HK-2 (cell line): ENCODE results near the gene HSCB.
A peak's percentile ranks its signal among the peaks of the same experiment; 100 is the strongest.
"Not testable (repeated sequence)": the region's sequence is repeated elsewhere in the genome, so short reads cannot be mapped to it uniquely, and the experiment has no call there.

Source experiments
- DNase-seq: peaks from one replicate; pipeline ENCODE4 v3.0.0-alpha.2; 2018; ENCODE audit not compliant: unreplicated experiment

Gene HSCB

DNA sequence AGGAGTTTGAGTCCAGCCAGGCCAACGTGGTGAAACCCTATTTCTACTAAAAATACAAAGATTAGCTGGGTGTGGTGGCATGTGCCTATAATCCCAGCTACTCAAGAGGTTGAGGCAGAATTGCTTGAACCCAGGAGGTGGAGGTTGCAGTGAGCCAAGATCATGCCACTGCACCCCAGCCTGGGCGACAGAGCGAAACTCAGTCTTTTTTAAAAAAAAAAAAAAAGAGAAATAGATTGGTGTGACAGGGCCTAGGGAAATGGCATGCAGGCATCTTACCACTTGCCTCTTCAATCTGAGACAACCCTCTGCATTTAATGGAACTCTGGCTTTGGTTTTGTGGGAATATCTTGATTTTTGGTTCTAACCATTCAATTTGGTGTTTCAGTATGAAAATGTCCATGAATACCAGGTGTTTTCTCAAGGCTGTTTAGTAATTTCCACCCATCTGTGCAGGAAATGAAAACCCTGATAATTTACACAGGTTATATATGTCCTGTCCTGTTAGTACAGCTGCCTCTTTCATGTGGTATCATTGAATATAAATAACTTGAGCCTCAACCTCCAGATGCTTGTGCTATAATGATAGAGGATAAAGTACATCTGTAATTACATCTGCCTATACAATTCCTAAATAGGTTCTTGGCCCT is 50.1 kb downstream of the HSCB start:
- no peak for DNase-seq

DNA sequence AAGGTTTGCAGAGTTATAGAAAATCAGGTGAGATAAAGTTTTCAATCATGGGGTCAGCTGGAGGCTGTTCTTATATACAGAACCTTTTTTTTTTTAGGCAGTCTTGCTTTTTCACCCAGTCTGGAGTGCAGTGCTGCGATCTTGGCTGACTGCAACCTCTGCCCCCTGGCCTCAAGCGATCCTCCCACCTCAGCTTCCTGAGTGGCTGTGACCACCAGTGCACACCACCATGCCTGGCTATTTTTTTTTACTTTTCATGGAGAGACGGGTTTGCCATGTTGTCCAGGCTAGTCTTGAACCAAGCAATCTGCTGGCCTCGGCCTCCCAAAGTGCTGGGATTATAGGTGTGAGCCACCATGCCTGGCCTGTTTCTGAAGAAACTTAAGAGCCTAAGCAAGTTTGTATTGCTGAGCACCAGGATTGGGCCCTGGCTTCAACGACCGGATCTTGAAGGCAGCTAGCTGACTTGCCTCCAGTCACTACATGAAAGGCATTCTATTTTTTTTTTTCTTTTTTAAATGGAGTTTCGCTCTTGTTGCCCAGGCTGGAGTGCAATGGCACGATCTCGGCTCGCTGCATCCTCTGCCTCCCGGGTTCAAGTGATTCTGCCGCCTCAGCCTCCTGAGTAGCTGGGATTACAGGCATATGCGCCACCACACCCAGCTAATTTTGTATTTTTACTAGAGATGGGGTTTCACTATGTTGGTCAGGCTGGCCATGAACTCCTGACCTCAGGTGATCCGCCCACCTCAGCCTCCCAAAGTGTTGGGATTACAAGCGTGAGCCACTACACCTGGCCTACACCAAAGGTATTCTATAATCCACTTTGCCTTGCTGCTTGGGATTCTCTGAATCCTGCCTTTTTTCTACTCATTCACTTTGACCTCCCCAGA is 50.9 kb downstream of the HSCB start:
- DNase-seq, result no peak

DNA sequence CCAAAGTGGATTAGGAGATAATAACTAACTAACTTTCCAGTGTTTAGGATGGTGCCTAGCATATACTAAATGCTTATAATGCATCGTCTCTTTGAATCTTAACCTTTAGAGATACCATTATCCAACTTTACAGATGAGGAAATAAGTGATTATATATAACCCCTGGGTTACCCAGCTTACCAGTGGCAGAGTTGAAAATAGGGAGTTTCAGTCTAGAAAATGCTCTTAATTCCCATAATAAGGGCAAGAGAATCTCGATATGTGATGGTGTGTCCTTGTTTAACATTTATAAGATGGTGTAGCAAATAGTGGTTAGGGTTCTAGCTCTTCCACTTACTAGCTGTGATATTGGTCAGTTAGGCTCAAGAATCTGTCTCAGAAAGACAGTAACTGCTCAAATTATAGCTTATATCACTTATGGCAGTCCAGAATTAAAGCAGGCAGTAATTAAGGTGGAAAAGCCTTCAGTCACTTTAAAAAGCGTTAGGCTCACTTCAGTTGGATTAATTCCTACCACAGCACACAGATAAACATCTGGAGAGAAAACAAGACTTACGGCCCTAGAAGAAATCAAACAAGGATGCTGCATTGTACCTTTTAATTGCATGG is 52.2 kb downstream of the HSCB start:
- no peak for DNase-seq

DNA sequence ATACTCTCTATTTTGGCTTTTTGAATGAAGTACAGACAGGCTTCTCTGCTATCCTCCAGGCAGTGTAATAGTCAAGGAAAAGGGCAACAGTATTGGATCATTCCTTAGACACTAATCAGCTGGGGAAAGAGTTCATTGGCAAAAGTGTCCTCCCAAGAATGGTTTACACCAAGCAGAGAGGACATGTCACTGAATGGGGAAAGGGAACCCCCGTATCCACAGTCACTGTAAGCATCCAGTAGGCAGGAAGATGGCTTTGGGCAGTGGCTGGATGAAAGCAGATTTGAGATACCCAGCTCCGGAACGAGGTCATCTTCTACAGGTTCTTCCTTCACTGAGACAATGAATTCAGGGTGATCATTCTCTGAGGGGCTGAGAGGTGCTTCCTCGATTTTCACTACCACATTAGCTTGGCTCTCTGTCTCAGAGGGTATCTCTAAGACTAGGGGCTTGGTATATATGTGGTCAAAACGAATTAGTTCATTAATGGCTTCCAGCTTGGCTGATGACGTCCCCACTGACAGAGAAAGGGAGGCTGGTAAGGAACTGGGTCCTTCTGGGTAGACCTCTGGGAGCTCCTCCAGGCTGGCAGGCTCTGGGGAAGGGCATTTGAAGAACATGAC is 53.3 kb downstream of the HSCB start:
- DNase-seq, result no peak

DNA sequence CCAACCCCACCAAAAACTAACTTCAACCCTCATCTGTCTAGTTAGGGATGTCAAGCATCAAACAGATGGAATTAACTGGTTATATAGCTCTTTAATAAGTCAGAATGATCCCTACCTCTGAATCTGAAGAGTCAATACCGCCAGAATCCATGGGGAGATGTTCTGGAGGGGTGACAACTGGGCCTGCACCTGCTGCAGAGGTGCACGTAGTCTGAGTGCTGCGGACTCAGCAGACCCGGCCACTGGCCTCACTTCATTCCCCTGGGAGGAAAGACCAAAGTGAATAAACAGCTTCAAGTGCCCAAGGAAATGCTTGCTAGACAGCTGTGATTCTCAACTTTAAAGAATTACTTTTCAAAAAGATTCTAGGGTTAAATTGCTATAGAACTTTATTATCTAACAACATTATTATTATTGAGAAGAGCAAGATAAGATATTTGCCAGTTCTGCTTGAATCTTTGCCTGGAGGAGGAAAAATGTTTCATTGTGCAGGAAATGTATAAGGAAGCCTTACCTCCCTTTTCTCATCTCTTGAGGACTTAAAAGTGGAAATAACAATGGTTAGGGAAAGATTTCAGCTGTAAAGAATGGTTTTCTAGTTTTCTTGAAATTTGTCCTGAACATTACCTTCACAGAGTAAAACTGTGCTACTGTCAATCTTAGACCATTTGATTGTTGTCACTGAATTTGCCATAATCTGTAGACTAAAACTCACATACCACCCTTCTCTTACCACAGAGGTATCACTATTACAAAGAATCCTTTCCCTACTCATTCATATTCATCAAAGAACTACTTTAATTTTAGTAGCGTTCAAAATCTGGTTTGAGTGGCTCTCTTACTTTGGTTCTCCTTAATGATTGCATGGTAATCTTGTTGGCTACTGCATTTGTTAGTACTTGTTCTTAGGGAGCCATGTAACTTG is 54.4 kb downstream of the HSCB start:
- DNase-seq, result no peak

DNA sequence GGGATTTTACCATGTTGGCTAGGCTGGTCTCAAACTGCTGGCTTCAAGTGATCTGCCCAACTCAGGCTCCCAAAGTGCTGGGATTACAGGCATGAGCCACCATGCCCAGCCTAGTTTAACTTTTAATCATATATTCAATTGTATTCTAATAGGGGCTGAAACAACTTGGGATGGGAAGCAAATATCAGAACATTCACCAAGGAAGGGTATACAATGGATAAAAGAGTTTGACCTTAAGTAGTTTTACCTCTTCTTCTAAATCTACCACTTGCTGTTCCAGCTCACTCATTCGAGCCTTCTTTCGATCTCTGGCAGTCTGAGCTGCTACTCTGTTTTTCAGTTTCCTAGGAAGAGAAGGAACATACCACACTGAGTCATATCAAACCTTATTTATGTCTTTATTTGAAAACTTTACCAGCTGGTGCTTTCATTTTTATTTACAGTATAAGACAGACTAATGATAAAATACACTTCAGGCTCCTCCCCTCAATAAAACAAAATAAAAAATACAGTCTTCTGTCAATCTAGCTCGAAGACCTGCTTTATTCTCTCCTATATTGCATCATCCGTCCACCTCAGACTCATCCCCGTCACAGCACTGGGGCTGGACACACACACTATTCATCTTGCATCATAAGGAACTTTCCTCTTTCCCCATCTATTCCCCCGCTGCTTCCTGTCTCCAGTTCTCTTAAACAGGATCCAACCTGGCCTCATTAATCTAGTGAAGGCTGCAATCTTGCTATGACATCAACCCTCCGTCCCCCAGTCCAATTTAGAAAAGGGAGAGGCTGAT is 57.2 kb downstream of the HSCB start:
- peak; percentile 42 for DNase-seq

DNA sequence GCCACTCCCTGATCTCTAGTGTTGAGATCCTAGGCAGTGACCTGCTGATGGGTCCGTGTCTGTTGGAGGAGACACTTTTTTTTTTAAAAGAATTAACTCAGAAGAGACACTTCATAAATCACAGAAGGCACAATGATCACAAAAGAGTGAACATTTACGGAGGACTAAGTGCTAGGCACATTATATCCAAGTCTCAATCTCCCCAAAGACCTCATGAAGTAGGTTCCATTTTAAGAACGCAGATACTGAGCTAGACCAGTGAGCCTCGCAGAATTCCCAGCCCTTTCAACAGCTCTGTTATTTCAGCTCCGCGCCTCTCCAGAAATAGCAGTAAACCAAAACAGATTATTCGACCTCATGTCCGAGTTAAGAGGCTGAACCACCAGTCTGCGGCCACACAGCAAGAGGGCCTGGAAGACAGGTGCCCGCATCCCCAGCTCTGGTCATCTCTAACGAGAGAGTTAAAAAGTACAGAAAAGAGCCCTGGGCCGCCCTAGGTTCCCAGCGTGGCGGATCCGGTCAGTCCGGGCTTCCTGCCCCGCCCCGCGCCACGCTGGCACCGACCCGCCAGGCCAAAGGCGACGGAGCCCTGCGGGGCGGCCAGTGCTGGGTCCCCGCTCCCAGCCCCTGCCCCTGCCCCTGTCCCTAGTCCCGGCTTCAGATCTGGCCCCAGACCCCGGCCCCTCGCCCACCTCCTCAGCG is 57.9 kb downstream of the HSCB start:
- DNase-seq, result peak; percentile 56

DNA sequence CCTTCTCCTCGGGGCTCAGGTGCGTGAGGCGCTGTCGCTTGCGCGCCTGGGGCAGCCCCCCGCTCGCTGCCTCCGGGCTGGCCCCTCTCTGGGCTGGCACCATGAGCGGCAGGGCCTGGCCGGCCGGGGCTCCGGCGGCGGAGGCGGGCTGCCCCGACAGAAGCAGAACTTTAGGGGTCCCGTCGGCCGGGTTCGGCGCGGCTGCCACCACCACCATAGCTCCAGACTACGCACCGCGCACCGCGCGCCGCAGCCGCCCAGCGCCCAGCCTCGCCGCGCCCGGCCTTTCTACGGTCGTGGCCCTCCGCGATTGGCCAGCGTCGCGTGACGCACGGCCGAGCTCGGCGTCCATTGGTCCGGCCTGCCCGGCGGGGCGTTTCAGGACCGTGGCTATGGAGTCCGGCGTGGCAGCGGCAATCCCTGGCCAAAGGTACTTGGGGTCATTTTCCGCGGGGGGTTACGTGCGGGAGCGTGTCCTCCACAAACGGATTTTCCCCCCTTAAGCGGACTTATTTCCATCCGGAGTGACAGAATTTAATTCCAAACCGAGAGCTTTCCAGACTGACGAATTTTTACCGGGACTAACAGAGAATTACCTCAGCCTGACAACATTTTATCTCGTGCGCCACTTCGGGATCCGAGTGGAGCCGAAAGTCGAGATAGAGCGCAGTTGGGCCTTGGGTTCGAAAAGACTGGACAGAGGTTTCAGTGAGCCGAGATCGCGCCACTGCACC is 58.6 kb downstream of the HSCB start, which contains the start of gene XBP1:
Gene XBP1, minus strand, starts transcription at position 262 of the 734 bp plus-strand sequence.
- DNase-seq, result peak; percentile 92

DNA sequence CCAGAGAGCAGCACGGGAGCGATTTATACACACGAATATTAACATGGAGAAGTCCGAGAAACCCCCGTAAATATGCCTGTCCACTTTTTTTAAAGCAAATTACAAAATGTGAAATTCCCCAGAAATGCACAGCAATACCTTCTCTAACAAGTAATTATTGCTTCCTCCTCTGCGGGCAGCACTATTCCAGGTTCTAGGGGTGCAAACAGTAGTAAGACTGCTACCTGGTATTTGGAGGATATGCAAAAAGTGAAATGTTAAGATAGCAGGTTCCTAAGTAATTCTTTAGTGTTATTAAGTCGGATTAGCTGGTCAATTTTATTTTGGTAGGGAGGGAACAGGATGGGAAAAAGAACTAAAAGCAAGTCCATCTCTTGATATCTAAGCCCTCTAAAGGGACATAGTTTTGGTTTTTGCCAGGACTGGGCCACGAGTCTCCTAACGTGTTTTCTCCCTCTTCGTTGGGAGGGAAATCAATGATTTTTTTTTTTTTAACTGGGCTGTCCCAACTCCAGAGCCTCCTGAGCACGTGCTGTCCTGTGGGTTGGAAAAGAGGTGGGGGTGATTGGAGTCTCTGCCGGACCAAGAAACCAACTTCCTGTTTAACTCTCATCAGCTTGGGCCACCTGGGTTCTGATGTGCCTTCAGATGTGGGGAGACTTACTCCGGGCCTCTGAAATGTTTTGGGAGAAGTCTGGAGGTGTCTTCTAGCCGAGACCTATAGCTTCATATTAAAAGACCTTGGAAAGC is 60.2 kb downstream of the HSCB start:
- no peak for DNase-seq

DNA sequence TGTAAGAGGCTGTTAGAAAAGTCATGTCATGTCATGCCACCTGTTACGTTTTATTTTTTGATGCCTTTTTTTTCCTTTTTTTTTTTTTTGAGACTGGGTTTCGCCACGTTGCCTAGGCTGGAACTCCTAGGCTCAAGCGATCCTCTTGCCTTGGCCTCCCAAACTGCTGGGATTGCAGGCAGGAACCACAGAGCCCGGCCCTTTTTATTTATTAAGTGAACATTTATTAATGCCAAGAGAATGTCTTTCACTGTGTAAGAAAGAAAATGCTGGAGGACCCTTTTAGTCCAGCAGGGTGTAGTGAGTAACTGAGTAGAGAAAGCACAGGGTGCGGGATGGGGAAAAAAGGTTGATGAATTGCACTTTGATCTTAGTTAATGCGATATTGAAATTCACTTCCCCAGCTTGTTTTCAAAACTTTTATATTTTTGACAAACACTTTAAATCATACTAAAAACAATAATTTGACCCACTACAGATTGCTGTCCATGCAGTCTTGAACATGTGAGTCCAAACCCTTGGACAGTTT is 60.8 kb downstream of the HSCB start:
- DNase-seq, result no peak

DNA sequence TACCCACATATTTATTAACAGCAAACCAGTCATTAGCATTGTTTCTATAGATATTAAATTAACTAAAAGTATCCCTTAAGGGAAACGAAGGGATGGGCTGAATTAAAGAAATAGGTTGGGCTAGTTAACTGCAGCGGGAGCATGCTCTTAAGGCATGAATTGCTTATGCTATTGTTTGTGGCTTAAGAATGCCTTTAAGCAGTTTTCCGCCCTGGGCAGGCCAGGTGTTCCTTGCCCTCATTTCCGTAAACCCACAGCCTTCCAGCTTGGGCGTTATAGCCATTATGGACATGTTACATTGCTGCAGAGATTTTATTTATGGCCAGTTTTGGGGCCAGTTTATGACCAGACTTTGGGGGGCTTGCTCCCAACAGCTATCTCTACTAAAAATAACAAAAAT is 63.6 kb downstream of the HSCB start:
- DNase-seq, result not testable (repeated sequence)
